ENCODE measurements around the gene GPC5.

The GPC5 gene

GRCh38 chr13:92362717-92363116 lies 964.3 kb downstream of the GPC5 start:
- peaks cover 5% of the 10 kb centered on the region for H3K4me1 ChIP-seq (ENCODE audit: control insufficient read depth, insufficient read depth, low read length)
- no peaks in the 10 kb centered on the region for H3K9me3 ChIP-seq (ENCODE audit: control insufficient read depth, low read length)
- no peak overlapping the region for H3K9ac ChIP-seq (ENCODE audit: low read length)
- no peaks in the 10 kb centered on the region for H3K36me3 ChIP-seq (ENCODE audit: control insufficient read depth, insufficient read depth, low read length)
- no peak overlapping the region for H3K4me3 ChIP-seq (ENCODE audit: low read length)
- H3K27me3 ChIP-seq (ENCODE audit: control insufficient read depth, insufficient read depth, low read length): no peaks in the 10 kb centered on the region

GRCh38 chr13:92365904-92366303 lies 967.5 kb downstream of the GPC5 start:
- Histone ChIP-seq H3K9me3 (ENCODE audit: control insufficient read depth, low read length) (no peaks in the 10 kb centered on the region), H3K4me3 (ENCODE audit: low read length) (no peak overlapping the region), H3K36me3 (ENCODE audit: control insufficient read depth, insufficient read depth, low read length) (no peaks in the 10 kb centered on the region), H3K27me3 (ENCODE audit: control insufficient read depth, insufficient read depth, low read length) (no peaks in the 10 kb centered on the region), H3K4me1 (ENCODE audit: control insufficient read depth, insufficient read depth, low read length) (peaks cover 5% of the 10 kb centered on the region), H3K9ac (ENCODE audit: low read length) (no peak overlapping the region)

GRCh38 chr13:92377396-92377795 lies 979.0 kb downstream of the GPC5 start:
- no peaks in the 10 kb centered on the region for H3K27me3 ChIP-seq (ENCODE audit: control insufficient read depth, insufficient read depth, low read length)
- no peaks in the 10 kb centered on the region for H3K9me3 ChIP-seq (ENCODE audit: control insufficient read depth, low read length)

GRCh38 chr13:92379371-92379770 lies 981.0 kb downstream of the GPC5 start:
- Histone ChIP-seq H3K36me3 (ENCODE audit: control insufficient read depth, insufficient read depth, low read length) (no peaks in the 10 kb centered on the region), H3K9me3 (ENCODE audit: control insufficient read depth, low read length) (no peaks in the 10 kb centered on the region), H3K4me1 (ENCODE audit: control insufficient read depth, insufficient read depth, low read length) (no peaks in the 10 kb centered on the region), H3K4me3 (ENCODE audit: low read length) (no peak overlapping the region), H3K27me3 (ENCODE audit: control insufficient read depth, insufficient read depth, low read length) (no peaks in the 10 kb centered on the region), H3K9ac (ENCODE audit: low read length) (no peak overlapping the region)

More at GRCh38 chr13:92377396-92377795, 979.0 kb downstream of the GPC5 start:
- Histone ChIP-seq H3K36me3 (ENCODE audit: control insufficient read depth, insufficient read depth, low read length) (no peaks in the 10 kb centered on the region), H3K4me1 (ENCODE audit: control insufficient read depth, insufficient read depth, low read length) (no peaks in the 10 kb centered on the region), H3K9ac (ENCODE audit: low read length) (no peak overlapping the region), H3K4me3 (ENCODE audit: low read length) (no peak overlapping the region)

GRCh38 chr13:92384410-92384809 lies 986.0 kb downstream of the GPC5 start:
- Histone ChIP-seq H3K9me3 (ENCODE audit: control insufficient read depth, low read length) (no peaks in the 10 kb centered on the region), H3K4me3 (ENCODE audit: low read length) (no peak overlapping the region), H3K9ac (ENCODE audit: low read length) (no peak overlapping the region)

GRCh38 chr13:92387245-92387644 lies 988.8 kb downstream of the GPC5 start:
- no peak overlapping the region for H3K9ac ChIP-seq (ENCODE audit: low read length)
- H3K4me1 ChIP-seq (ENCODE audit: control insufficient read depth, insufficient read depth, low read length): no peaks in the 10 kb centered on the region

More at GRCh38 chr13:92384410-92384809, 986.0 kb downstream of the GPC5 start:
- Histone ChIP-seq H3K36me3 (ENCODE audit: control insufficient read depth, insufficient read depth, low read length) (no peaks in the 10 kb centered on the region), H3K27me3 (ENCODE audit: control insufficient read depth, insufficient read depth, low read length) (no peaks in the 10 kb centered on the region), H3K4me1 (ENCODE audit: control insufficient read depth, insufficient read depth, low read length) (no peaks in the 10 kb centered on the region)

GRCh38 chr13:92390217-92390616 lies 991.8 kb downstream of the GPC5 start:
- Histone ChIP-seq H3K27me3 (ENCODE audit: control insufficient read depth, insufficient read depth, low read length) (no peaks in the 10 kb centered on the region), H3K9ac (ENCODE audit: low read length) (no peak overlapping the region), H3K4me1 (ENCODE audit: control insufficient read depth, insufficient read depth, low read length) (no peaks in the 10 kb centered on the region), H3K36me3 (ENCODE audit: control insufficient read depth, insufficient read depth, low read length) (no peaks in the 10 kb centered on the region), H3K4me3 (ENCODE audit: low read length) (no peak overlapping the region), H3K9me3 (ENCODE audit: control insufficient read depth, low read length) (no peaks in the 10 kb centered on the region)

More at GRCh38 chr13:92387245-92387644, 988.8 kb downstream of the GPC5 start:
- no peaks in the 10 kb centered on the region for H3K36me3 ChIP-seq (ENCODE audit: control insufficient read depth, insufficient read depth, low read length)
- H3K27me3 ChIP-seq (ENCODE audit: control insufficient read depth, insufficient read depth, low read length): no peaks in the 10 kb centered on the region
- H3K4me3 ChIP-seq (ENCODE audit: low read length): no peak overlapping the region
- H3K9me3 ChIP-seq (ENCODE audit: control insufficient read depth, low read length): no peaks in the 10 kb centered on the region

GRCh38 chr13:92403606-92404005 lies 1005.2 kb downstream of the GPC5 start:
- Histone ChIP-seq H3K9me3 (ENCODE audit: control insufficient read depth, low read length) (no peaks in the 10 kb centered on the region), H3K36me3 (ENCODE audit: control insufficient read depth, insufficient read depth, low read length) (no peaks in the 10 kb centered on the region), H3K9ac (ENCODE audit: low read length) (no peak overlapping the region)

GRCh38 chr13:92407858-92408257 lies 1009.4 kb downstream of the GPC5 start:
- no peaks in the 10 kb centered on the region for H3K9me3 ChIP-seq (ENCODE audit: control insufficient read depth, low read length)
- no peaks in the 10 kb centered on the region for H3K4me1 ChIP-seq (ENCODE audit: control insufficient read depth, insufficient read depth, low read length)
- H3K27me3 ChIP-seq (ENCODE audit: control insufficient read depth, insufficient read depth, low read length): no peaks in the 10 kb centered on the region
- H3K4me3 ChIP-seq (ENCODE audit: low read length): no peak overlapping the region
- no peaks in the 10 kb centered on the region for H3K36me3 ChIP-seq (ENCODE audit: control insufficient read depth, insufficient read depth, low read length)
- H3K9ac ChIP-seq (ENCODE audit: low read length): no peak overlapping the region

More at GRCh38 chr13:92403606-92404005, 1005.2 kb downstream of the GPC5 start:
- Histone ChIP-seq H3K4me1 (ENCODE audit: control insufficient read depth, insufficient read depth, low read length) (no peaks in the 10 kb centered on the region), H3K27me3 (ENCODE audit: control insufficient read depth, insufficient read depth, low read length) (no peaks in the 10 kb centered on the region), H3K4me3 (ENCODE audit: low read length) (no peak overlapping the region)

- Histone ChIP-seq H3K4me1 (ENCODE audit: control insufficient read depth, insufficient read depth, low read length) (no peaks in the 10 kb centered on the region), H3K9ac (ENCODE audit: low read length) (no peak overlapping the region), H3K9me3 (ENCODE audit: control insufficient read depth, low read length) (no peaks in the 10 kb centered on the region), H3K36me3 (ENCODE audit: control insufficient read depth, insufficient read depth, low read length) (no peaks in the 10 kb centered on the region), H3K4me3 (ENCODE audit: low read length) (no peak overlapping the region), H3K27me3 (ENCODE audit: control insufficient read depth, insufficient read depth, low read length) (no peaks in the 10 kb centered on the region)
Measured at GRCh38 chr13:92412481-92412880, 1014.1 kb downstream of the GPC5 start.

- Histone ChIP-seq H3K4me3 (ENCODE audit: low read length) (no peak overlapping the region), H3K36me3 (ENCODE audit: control insufficient read depth, insufficient read depth, low read length) (no peaks in the 10 kb centered on the region), H3K4me1 (ENCODE audit: control insufficient read depth, insufficient read depth, low read length) (no peaks in the 10 kb centered on the region), H3K9me3 (ENCODE audit: control insufficient read depth, low read length) (no peaks in the 10 kb centered on the region), H3K27me3 (ENCODE audit: control insufficient read depth, insufficient read depth, low read length) (no peaks in the 10 kb centered on the region), H3K9ac (ENCODE audit: low read length) (no peak overlapping the region)
Measured at GRCh38 chr13:92412996-92413395, 1014.6 kb downstream of the GPC5 start.

GRCh38 chr13:92413452-92413851 lies 1015.0 kb downstream of the GPC5 start:
- Histone ChIP-seq H3K36me3 (ENCODE audit: control insufficient read depth, insufficient read depth, low read length) (no peaks in the 10 kb centered on the region), H3K9me3 (ENCODE audit: control insufficient read depth, low read length) (no peaks in the 10 kb centered on the region), H3K27me3 (ENCODE audit: control insufficient read depth, insufficient read depth, low read length) (no peaks in the 10 kb centered on the region), H3K4me3 (ENCODE audit: low read length) (no peak overlapping the region), H3K9ac (ENCODE audit: low read length) (no peak overlapping the region), H3K4me1 (ENCODE audit: control insufficient read depth, insufficient read depth, low read length) (peaks cover under 1% of the 10 kb centered on the region)

- Histone ChIP-seq H3K9ac (ENCODE audit: low read length) (no peak overlapping the region), H3K27me3 (ENCODE audit: control insufficient read depth, insufficient read depth, low read length) (no peaks in the 10 kb centered on the region), H3K4me3 (ENCODE audit: low read length) (no peak overlapping the region), H3K9me3 (ENCODE audit: control insufficient read depth, low read length) (no peaks in the 10 kb centered on the region), H3K36me3 (ENCODE audit: control insufficient read depth, insufficient read depth, low read length) (no peaks in the 10 kb centered on the region), H3K4me1 (ENCODE audit: control insufficient read depth, insufficient read depth, low read length) (peaks cover 7% of the 10 kb centered on the region)
Measured at GRCh38 chr13:92414851-92415250, 1016.4 kb downstream of the GPC5 start.
